HEK293T (cell line): ENCODE measurements around the gene MYG1.

Experiments
- BHLHE40 ChIP-seq: fragments of 450-650 bp; IDR thresholded peaks from 2 replicates; pipeline ENCODE4 v1.6.1; 2016; ENCODE audit warnings: mild to moderate bottlenecking, moderate library complexity, borderline replicate concordance
- FOXK2 ChIP-seq: fragments of 450-650 bp; IDR thresholded peaks from 2 replicates; pipeline ENCODE4 v1.6.1; 2016; ENCODE audit warnings: mild to moderate bottlenecking
- FOXM1 ChIP-seq: fragments of 450-650 bp; IDR thresholded peaks from 2 replicates; pipeline ENCODE4 v1.6.1; 2017; ENCODE audit warnings: mild to moderate bottlenecking, borderline replicate concordance
- SP1 ChIP-seq: fragments of 450-650 bp; IDR thresholded peaks from 2 replicates; pipeline ENCODE4 v1.6.1; 2017
- TARDBP ChIP-seq: fragments of 450-650 bp; IDR thresholded peaks from 2 replicates; pipeline ENCODE4 v1.6.1; 2016

DNA sequence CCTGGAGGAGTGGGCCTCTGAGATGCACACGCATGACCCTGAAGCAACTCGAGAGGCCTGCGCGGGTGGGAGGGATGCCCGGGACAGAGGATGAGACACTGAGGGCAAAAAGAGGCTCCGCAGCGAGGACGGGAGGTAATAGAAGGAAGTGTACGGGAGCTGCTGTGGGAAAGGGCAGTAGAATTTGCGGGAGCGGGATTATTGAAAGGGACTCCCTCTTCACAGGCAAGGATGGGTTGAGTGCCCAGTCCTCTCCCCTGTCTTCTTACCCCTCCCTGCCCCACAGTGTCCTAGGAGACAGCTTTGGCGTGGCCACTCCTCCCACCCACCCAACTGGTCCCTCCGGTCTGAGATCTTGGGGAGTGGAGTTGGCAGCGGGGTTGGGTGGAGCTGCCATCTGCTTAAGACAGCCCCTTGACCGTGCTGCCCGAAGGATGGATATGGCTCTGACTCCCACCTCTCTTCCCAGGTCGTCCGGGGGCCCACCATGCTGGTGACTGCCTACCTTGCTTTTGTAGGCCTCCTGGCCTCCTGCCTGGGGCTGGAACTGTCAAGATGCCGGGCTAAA, 47.1 kb upstream of the MYG1 start:
- no peak for TF ChIP-seq FOXK2
- TF ChIP-seq TARDBP = no peak
- no peak for TF ChIP-seq FOXM1
- TF ChIP-seq SP1 = no peak
- TF ChIP-seq BHLHE40 = no peak
